Thoracic aorta (tissue), 2 donors: ENCODE data around the gene TMEM119. TPM values are rescaled to one million over a fixed set of nuclear protein-coding genes. Genes with fewer than 3 reads are reported as not detected.

Experiments used
- ATAC-seq: fragments of 150-250 bp; one replicate; pipeline ENCODE4 v1.8.0; 2017; ENCODE audit warnings: low read depth; ENCODE audit not compliant: insufficient number of reproducible peaks, low FRiP score
- DNase-seq: peaks from one replicate; pipeline ENCODE4 v3.0.0-alpha.2; 2020; ENCODE audit warnings: low spot score
- H3K27ac ChIP-seq, 2 donors: fragments of 200-600 bp; sonication (generic); 1 replicate in 1 of 2; 2 replicates in 1 of 2; pipeline ENCODE4 v1.5.1; 2016; ENCODE audit warnings: mild to moderate bottlenecking in 2 of 2, moderate library complexity in 2 of 2
- H3K27me3 ChIP-seq: fragments of 200-600 bp; sonication (generic); replicated peaks from 2 replicates; pipeline ENCODE4 v1.6.0; 2016; ENCODE audit warnings: mild to moderate bottlenecking; ENCODE audit not compliant: insufficient read depth
- H3K36me3 ChIP-seq: fragments of 200-600 bp; sonication (generic); one replicate; pipeline ENCODE4 v1.5.1; 2016
- H3K4me1 ChIP-seq, 2 donors: fragments of 200-600 bp; sonication (generic); 1 replicate in 1 of 2; 2 replicates in 1 of 2; pipeline versions ENCODE4 v1.5.1 to v1.6.0; 2016; ENCODE audit warnings: low read depth in 2 of 2, mild to moderate bottlenecking in 1 of 2; ENCODE audit not compliant: control insufficient read depth in 1 of 2
- H3K4me3 ChIP-seq: fragments of 200-600 bp; sonication (generic); 2 replicates; pipeline ENCODE4 v1.5.1; 2016; ENCODE audit warnings: mild to moderate bottlenecking
- H3K9me3 ChIP-seq: fragments of 200-600 bp; sonication (generic); 2 replicates; pipeline ENCODE4 v1.5.1; 2016
- CTCF ChIP-seq: fragments of 200-600 bp; sonication (generic); IDR thresholded peaks from one replicate; pipeline ENCODE4 v1.5.1; 2019; ENCODE audit warnings: antibody characterized with exemption
- total RNA-seq, 2 donors: library from RNA; depleted of rRNA; stranded (reverse); fragments of >200 nt; gene quantifications; one replicate each; pipeline versions ENCODE4 v1.1.0 to v1.2.3, GENCODE V29; 2016

The TMEM119 gene
- total RNA-seq, 2 donors from 2014 or later: 4.1 to 4.6 TPM

DNA sequence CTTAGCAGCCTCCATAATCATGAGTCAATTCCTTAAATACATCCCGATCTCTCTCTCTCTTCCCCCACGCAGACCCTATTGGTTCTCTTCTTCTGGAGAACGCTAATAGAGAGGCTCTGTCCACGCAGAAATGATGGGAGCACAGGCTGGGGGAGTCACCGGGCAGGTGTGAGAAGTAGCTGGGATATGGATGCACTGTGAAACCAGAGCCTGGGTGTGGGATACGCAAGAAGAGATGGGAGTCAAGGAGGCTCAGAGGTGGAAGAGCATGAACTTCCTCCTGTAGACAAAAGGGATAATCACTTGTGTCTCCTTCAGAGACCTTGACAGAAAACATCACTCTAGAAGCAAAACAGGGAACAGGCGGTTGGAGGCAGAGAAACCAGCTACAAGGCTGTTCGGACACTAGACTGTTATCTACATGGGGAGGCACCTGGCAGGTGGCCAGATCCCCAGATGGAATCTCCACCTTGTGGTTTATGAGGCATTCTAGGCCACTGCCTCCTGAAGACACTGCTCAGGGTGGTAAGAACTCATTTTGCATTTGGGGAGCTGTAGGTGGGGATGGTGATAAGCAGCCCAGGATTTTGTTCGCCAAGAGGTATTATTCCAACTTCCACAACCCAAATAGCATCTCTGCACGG, 43.0 kb upstream of the TMEM119 start:
- TF ChIP-seq CTCF: no peak
- ATAC-seq (no peak), DNase-seq (no peak)
- Histone ChIP-seq H3K27ac (no peak overlapping the region), H3K4me3 (no peak overlapping the region), H3K4me1 (peaks cover 27 to 48% of the 10 kb centered on the region in 2 donors), H3K27me3 (no peaks in the 10 kb centered on the region), H3K9me3 (no peaks in the 10 kb centered on the region), H3K36me3 (peaks cover 3% of the 10 kb centered on the region)

GRCh38 chr12:108638997-108639822, 41.3 kb upstream of the TMEM119 start:
- peaks cover 20 to 37% of the 10 kb centered on the region in 2 donors for H3K4me1 ChIP-seq
- H3K27me3 ChIP-seq: no peaks in the 10 kb centered on the region
- H3K27ac ChIP-seq: peak overlapping the region in 1 of 2 donors; percentile 19
- no peaks in the 10 kb centered on the region for H3K36me3 ChIP-seq
- no peaks in the 10 kb centered on the region for H3K9me3 ChIP-seq
- ATAC-seq: no peak
- no peak for TF ChIP-seq CTCF
- no peak for DNase-seq
- no peak overlapping the region for H3K4me3 ChIP-seq

DNA sequence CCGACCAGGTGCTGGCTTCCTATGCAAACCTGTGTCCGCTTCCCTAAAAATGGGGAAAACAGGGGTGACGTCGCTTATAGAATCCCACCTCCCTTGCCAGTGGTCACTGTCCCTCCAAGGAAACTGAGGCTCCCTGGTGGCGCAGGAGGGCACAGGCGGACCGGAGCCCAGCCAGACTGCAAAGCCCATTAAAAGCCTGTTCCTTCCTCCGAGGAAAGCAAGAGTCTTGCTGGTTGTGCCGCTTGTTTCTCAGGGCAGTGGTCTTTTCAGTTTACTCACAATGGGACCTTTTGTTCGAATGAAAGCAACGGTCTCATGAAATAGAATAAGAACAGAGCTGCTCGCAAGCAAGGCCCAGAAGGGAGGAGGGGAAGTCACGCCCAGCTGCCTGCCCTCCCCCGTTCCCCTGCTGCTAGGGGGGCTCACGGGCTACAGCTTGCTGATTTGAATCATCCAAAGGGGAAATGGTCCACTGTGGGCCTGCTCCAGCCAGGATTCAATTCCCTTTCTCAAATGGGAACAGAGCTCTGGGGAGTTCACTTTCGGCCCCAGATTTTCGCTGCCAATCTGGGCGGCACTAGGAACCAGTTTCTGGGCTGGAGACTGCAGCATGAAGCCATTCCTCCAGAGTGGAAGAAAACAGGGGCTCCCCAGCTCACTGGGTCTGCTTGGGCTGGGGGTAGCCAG, 40.4 kb upstream of the TMEM119 start:
- H3K4me1 ChIP-seq: peaks cover 13 to 29% of the 10 kb centered on the region in 2 donors
- peak overlapping the region; percentile 35 for H3K4me3 ChIP-seq
- TF ChIP-seq CTCF: no peak
- H3K9me3 ChIP-seq: no peaks in the 10 kb centered on the region
- ATAC-seq (no peak), DNase-seq (no peak)
- H3K36me3 ChIP-seq: no peaks in the 10 kb centered on the region
- H3K27me3 ChIP-seq: no peaks in the 10 kb centered on the region
- H3K27ac ChIP-seq: peak overlapping the region in 1 of 2 donors; percentile 19

DNA sequence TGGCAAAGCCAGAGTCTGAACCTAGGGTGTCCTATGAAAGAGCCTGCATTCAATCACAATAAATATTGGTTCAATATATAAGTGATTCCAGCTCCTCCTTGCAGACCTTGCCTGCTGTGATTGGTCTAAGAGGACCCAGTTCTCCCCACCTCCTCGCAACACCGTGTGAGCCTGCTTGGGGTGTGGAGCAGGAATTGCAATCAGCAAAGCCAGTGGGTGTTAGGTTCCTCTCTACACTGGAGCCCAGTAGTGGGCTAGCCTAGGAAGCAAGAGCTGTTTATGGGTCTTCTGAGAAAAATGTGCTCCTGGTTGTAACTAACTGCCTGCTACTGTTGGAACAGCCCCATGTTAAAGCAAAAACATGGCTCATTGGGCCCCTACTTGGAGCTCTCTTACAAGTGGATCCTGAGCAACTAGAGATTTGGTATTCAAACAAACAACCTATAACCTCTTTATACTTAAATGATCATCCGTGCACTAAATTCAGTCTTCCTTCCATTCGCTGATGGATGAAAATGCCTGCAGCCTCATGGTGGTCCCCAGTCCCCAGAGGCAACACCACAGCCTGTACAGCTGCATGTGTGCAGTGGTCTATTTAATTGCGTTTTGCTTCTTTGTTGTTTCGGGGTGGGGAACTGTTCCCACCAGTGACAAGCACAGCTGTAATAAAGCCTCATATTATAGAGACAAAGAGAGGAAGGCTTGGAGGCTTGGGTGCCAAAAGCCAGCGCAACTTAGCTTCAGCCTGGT, 39.5 kb upstream of the TMEM119 start:
- no peak overlapping the region for H3K4me3 ChIP-seq
- H3K9me3 ChIP-seq: no peaks in the 10 kb centered on the region
- TF ChIP-seq CTCF: no peak
- ATAC-seq: no peak
- H3K27me3 ChIP-seq: no peaks in the 10 kb centered on the region
- H3K27ac ChIP-seq: no peak overlapping the region
- H3K4me1 ChIP-seq: peaks cover 13 to 29% of the 10 kb centered on the region in 2 donors
- DNase-seq: no peak
- no peaks in the 10 kb centered on the region for H3K36me3 ChIP-seq
